HepG2 (cell line): ENCODE data around the gene KRT2. TPM values are rescaled to one million over a fixed set of nuclear protein-coding genes. Genes with fewer than 3 reads are reported as not detected.

ENCODE experiments used
- ATAC-seq: fragments of 200-7000 bp; cut with Tn5 transposase; 3 replicates; pipeline ENCODE4 v1.9.1; 2020; ENCODE audit warnings: mild to moderate bottlenecking, moderate library complexity
- BruUV-seq: library from RNA; stranded (reverse); fragments of 400-500 nt; replicated peaks from 2 replicates; lab custom pipeline; 2021; lab: Mats Ljungman, UMichigan
- CTCF ChIA-PET: fragments of 300-600 bp; formaldehyde crosslinking; extraction: SDS; loops from one replicate; lab custom pipeline; 2021; ENCODE audit warnings: low total read pairs, inconsistent platforms, low intra/inter-chr PET ratio; lab: Yijun Ruan, JAX
- POLR2A ChIA-PET: fragments of 350-600 bp; sonication (Branson Sonifier 250); formaldehyde crosslinking; loops from one replicate; lab custom pipeline; 2020; ENCODE audit warnings: antibody characterized with exemption, inconsistent platforms; lab: Yijun Ruan, JAX
- DNase-seq: peaks from one replicate; pipeline ENCODE4 v3.0.0-alpha.2; 2015; ENCODE audit warnings: low spot score
- FAIRE-seq: peaks from 3 replicates; lab custom pipeline; 2011; peaks lifted over from hg19 to GRCh38; lab: Jason Lieb, UNC
- H2AFZ ChIP-seq: one replicate; pipeline ENCODE4 v1.6.1; 2011; ENCODE audit warnings: low read length, inconsistent platforms
- H3K27ac ChIP-seq: fragments of 300-600 bp; 3 replicates; pipeline ENCODE4 v1.8.0; 2011; ENCODE audit warnings: mixed run types, mild to moderate bottlenecking, mixed read lengths, low read length, inconsistent platforms; ENCODE audit not compliant: insufficient read depth; ENCODE audit errors: extremely low read length
- H3K27me3 ChIP-seq, 2 experiments: fragments of 200-600 bp in 1 of 2; 2 replicates in 1 of 2; 3 replicates in 1 of 2; pipeline versions ENCODE4 v1.6.0 to v1.8.0; 2011; ENCODE audit warnings: low read length in 2 of 2, mild to moderate bottlenecking in 2 of 2, moderate library complexity in 2 of 2, inconsistent platforms in 1 of 2; ENCODE audit not compliant: insufficient read depth in 2 of 2, control insufficient read depth in 1 of 2
- H3K36me3 ChIP-seq, 2 experiments: fragments of 200-600 bp in 1 of 2; replicated peaks in 1 of 2; 2 replicates in 1 of 2; 3 replicates in 1 of 2; pipeline versions ENCODE4 v1.5.1 to v1.8.0; 2011; ENCODE audit warnings: low read length in 2 of 2, inconsistent platforms in 1 of 2; ENCODE audit not compliant: insufficient read depth in 2 of 2, control insufficient read depth in 1 of 2
- H3K4me1 ChIP-seq: 2 replicates; pipeline ENCODE4 v1.5.1; 2012; ENCODE audit warnings: low read length, inconsistent platforms; ENCODE audit not compliant: insufficient read depth
- H3K4me2 ChIP-seq: 2 replicates; pipeline ENCODE4 v1.6.0; 2011; ENCODE audit warnings: low read depth, low read length, inconsistent platforms
- H3K4me3 ChIP-seq, 3 experiments: fragments of 200-600 bp in 1 of 3; sonication (generic), shearing (Covaris generic) in 1 of 3; replicated peaks in 1 of 3; 2 replicates each; pipeline ENCODE4 v1.5.1; 2011 to 2016; ENCODE audit warnings: low read length in 3 of 3, inconsistent platforms in 2 of 3, low read depth in 2 of 3, mild to moderate bottlenecking in 2 of 3, control low read depth in 1 of 3, mixed read lengths in 1 of 3; ENCODE audit not compliant: insufficient read depth in 1 of 3
- H3K79me2 ChIP-seq: one replicate; pipeline ENCODE4 v1.6.1; 2011; ENCODE audit warnings: low read length, inconsistent platforms; ENCODE audit not compliant: insufficient read depth
- H3K9ac ChIP-seq: 2 replicates; pipeline ENCODE4 v1.6.0; 2011; ENCODE audit warnings: mild to moderate bottlenecking, low read depth, low read length, inconsistent platforms; ENCODE audit not compliant: insufficient read depth
- H3K9me3 ChIP-seq: 2 replicates; pipeline ENCODE4 v1.5.1; 2012; ENCODE audit warnings: mild to moderate bottlenecking, low read length
- H4K20me1 ChIP-seq: 2 replicates; pipeline ENCODE4 v1.6.0; 2011; ENCODE audit warnings: inconsistent platforms, mild to moderate bottlenecking, low read length, moderate library complexity; ENCODE audit not compliant: insufficient read depth
- ARNT ChIP-seq: fragments of 450-650 bp; IDR thresholded peaks from 2 replicates; pipeline ENCODE4 v1.6.1; 2017
- FOXA1 ChIP-seq, 2 experiments: fragments of 450-650 bp in 1 of 2; sonication (generic) in 1 of 2; formaldehyde crosslinking in 1 of 2; IDR thresholded peaks; 2 replicates each; pipeline versions ENCODE4 v1.4.0 to v1.6.1; 2016 to 2020; ENCODE audit warnings: missing genetic modification reagents in 1 of 2
- NFYC ChIP-seq: IDR thresholded peaks from 2 replicates; pipeline ENCODE4 v1.6.1; 2016; ENCODE audit warnings: missing genetic modification reagents, missing compliant biosample characterization
- PAX8 ChIP-seq: sonication (generic); formaldehyde crosslinking; IDR thresholded peaks from 2 replicates; pipeline ENCODE4 v1.8.0; 2022; ENCODE audit warnings: mild to moderate bottlenecking, missing genetic modification reagents, borderline replicate concordance
- SMAD1 ChIP-seq: sonication (generic); formaldehyde crosslinking; IDR thresholded peaks from 2 replicates; pipeline ENCODE4 v1.4.0; 2020; ENCODE audit warnings: missing genetic modification reagents, low read depth, mild to moderate bottlenecking, borderline replicate concordance
- TBX3 ChIP-seq: fragments of 450-650 bp; IDR thresholded peaks from 2 replicates; pipeline ENCODE4 v1.6.1; 2017; ENCODE audit warnings: antibody characterized with exemption, mild to moderate bottlenecking, inconsistent platforms, borderline replicate concordance
- ZBTB42 ChIP-seq: sonication (generic); formaldehyde crosslinking; IDR thresholded peaks from 2 replicates; pipeline ENCODE4 v1.5.0; 2020; ENCODE audit warnings: mild to moderate bottlenecking, missing genetic modification reagents
- ZBTB7A ChIP-seq: sonication (generic); formaldehyde crosslinking; IDR thresholded peaks from 2 replicates; pipeline ENCODE4 v1.8.0; 2022; ENCODE audit warnings: mild to moderate bottlenecking, missing genetic modification reagents
- ZEB1 ChIP-seq: IDR thresholded peaks from 2 replicates; pipeline ENCODE4 v1.6.1; 2012; ENCODE audit warnings: mild to moderate bottlenecking, low read depth, inconsistent platforms; ENCODE audit not compliant: insufficient replicate concordance
- ZNF17 ChIP-seq: sonication (generic); formaldehyde crosslinking; IDR thresholded peaks from 2 replicates; pipeline ENCODE4 v1.5.0; 2020; ENCODE audit warnings: mild to moderate bottlenecking, missing genetic modification reagents
- ZNF44 ChIP-seq: sonication (generic); formaldehyde crosslinking; IDR thresholded peaks from 2 replicates; pipeline ENCODE4 v1.5.1; 2020; ENCODE audit warnings: mild to moderate bottlenecking, missing genetic modification reagents
- WGBS: methylation state at CpG from one replicate; pipeline ENCODE4 v1.1.6; 2017; ENCODE audit warnings: low lambda C conversion rate; 5-methylcytosine and 5-hydroxymethylcytosine counted together
- in situ Hi-C: cut with HindIII; loops from 2 replicates; pipeline ENCODE4 v1.10.0; 2017; ENCODE audit warnings: low pct_unique_long_range_greater_than_20kb; ENCODE audit not compliant: extremely low pct_ligation_motif_present
- intact Hi-C: fragments of 100-400 bp; cut with micrococcal nuclease; formaldehyde crosslinking; loops from one replicate; pipeline ENCODE4 v1.10.0; 2022; ENCODE audit not compliant: unreplicated experiment
- polyA plus RNA-seq, 8 experiments: library from polyadenylated mRNA; depleted of rRNA in 3 of 8; stranded (reverse) in 7 of 8; unstranded in 1 of 8; fragments of >200 nt; fragmentation: Illumina TruSeq in 4 of 8; extraction: Trizol in 4 of 8; gene quantifications; 2 replicates each; pipeline versions ENCODE4 v1.2.1 to v1.2.3, GENCODE V29; 2011 to 2016; ENCODE audit warnings: low read depth in 4 of 8, missing spikeins in 1 of 8, mixed read lengths in 1 of 8; ENCODE audit not compliant: insufficient read depth in 1 of 8
- total RNA-seq, 5 experiments: library from RNA; depleted of rRNA; stranded (reverse); fragments of >200 nt; fragmentation: Illumina TruSeq; extraction: Trizol; gene quantifications; 2 replicates each; pipeline ENCODE4 v1.2.3, GENCODE V29; 2016; ENCODE audit warnings: low read depth in 1 of 5
- TF ChIP-seq, protein P1 (sequence below): sonication (generic); formaldehyde crosslinking; IDR thresholded peaks from 2 replicates; pipeline ENCODE4 v1.5.0; 2020; ENCODE audit warnings: missing genetic modification reagents
- TF ChIP-seq, protein P2 (sequence below): sonication (generic); formaldehyde crosslinking; IDR thresholded peaks from 2 replicates; pipeline ENCODE4 v1.4.0; 2020; ENCODE audit warnings: missing genetic modification reagents
- TF ChIP-seq, protein P3 (sequence below): sonication (generic); formaldehyde crosslinking; IDR thresholded peaks from 2 replicates; pipeline ENCODE4 v1.4.0; 2020; ENCODE audit warnings: missing genetic modification reagents

Gene KRT2
- total and polyA plus RNA-seq, 2 of the 13 experiments (the other 11 are each of a cell fraction or from before 2014, with no cell fraction given) = not detected

DNA sequence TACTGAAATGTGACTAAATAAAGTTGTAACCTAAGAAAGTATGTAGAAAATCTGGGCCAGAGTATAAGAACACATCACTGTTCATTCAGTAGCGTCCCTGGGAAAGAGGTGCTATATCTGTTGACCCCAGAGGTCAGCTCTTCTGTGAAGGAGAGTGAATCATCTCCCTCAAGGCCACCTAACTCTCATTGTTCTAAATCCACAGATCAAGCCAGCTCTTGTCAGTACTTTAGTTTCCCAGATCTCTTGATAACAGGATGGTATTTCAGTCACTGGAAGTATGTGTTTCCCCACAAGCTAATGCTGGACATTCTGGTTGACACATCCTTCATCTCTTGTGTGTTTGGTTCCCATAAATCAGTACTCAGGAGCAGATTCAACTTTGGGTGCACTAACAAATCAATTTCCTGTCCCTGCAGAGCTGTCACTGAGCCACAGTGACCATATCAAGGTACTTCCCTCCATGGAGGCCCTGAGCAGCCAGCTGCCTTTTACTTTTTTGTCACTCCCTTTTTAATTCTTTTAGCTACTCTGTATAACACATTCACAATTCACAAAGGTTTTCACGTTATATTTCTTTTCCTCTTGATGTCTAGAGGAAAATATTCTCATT is 20.4 kb upstream of the KRT2 start:
- no peak overlapping the region for H3K4me3 ChIP-seq
- in situ Hi-C loops = no loop called here
- peaks cover 0 to 19% of the 10 kb centered on the region in 2 experiments; a peak in 1 of 5 replicates for H3K27me3 ChIP-seq
- no peak overlapping the region for H3K4me2 ChIP-seq
- H3K4me1 ChIP-seq = no peaks in the 10 kb centered on the region
- H3K27ac ChIP-seq = no peak overlapping the region
- no peaks in the 10 kb centered on the region for H3K9me3 ChIP-seq
- no peak overlapping the region for H3K9ac ChIP-seq
- TF ChIP-seq ZNF44 (CRISPR knock-in tag) = no peak
- no peak for TF ChIP-seq ZBTB7A (CRISPR knock-in tag)
- TF ChIP-seq SMAD1 = no peak
- H3K36me3 ChIP-seq = no peaks in the 10 kb centered on the region
- FAIRE-seq = no peak
- no peaks in the 10 kb centered on the region for H3K79me2 ChIP-seq
- DNase-seq = peak; percentile 17
- ATAC-seq = no peak
- ChIA-PET POLR2A (no interaction called here), CTCF (no interaction called here)
- no peak overlapping the region for H2AFZ ChIP-seq
- WGBS = 0% methylated on average over 2 of the region's 2 CpGs
- no peaks in the 10 kb centered on the region for H4K20me1 ChIP-seq
- no TSS peak for BruUV-seq
- intact Hi-C loops = no loop called here

DNA sequence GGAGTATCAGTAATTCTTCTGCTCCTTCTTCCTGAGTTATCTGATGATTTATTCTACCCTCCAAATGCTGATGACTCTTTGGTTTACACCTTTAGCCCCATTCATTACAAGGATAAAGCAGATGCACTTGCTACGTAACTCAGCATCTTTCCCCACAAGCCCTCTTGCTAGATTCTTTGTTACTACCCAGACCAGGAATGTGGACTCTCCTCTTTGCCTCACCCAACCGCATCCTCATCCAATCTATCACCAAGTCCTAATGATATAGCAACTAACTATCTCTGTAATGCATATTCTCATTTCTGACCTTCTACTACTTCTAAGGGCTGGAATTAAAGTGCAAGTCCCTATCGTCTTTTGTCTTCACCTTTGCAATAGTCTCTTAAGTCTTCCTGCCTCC is 18.9 kb upstream of the KRT2 start:
- intact Hi-C loops (no loop called here), in situ Hi-C loops (no loop called here)
- no peak for ATAC-seq
- no peak overlapping the region for H2AFZ ChIP-seq
- H3K27me3 ChIP-seq = peaks cover 0 to 12% of the 10 kb centered on the region in 2 experiments; a peak in 2 of 5 replicates
- BruUV-seq = no TSS peak
- CTCF ChIA-PET = no interaction called here
- no peaks in the 10 kb centered on the region for H3K79me2 ChIP-seq
- 7% methylated on average over 3 of the region's 3 CpGs for WGBS
- H3K9me3 ChIP-seq = no peaks in the 10 kb centered on the region
- no peak overlapping the region for H3K4me2 ChIP-seq
- H3K4me1 ChIP-seq = no peaks in the 10 kb centered on the region
- H3K4me3 ChIP-seq = no peak overlapping the region
- POLR2A ChIA-PET = no interaction called here
- no peak for DNase-seq
- H4K20me1 ChIP-seq = no peaks in the 10 kb centered on the region
- H3K36me3 ChIP-seq = no peaks in the 10 kb centered on the region
- H3K27ac ChIP-seq = no peak overlapping the region
- no peak overlapping the region for H3K9ac ChIP-seq
- FAIRE-seq = no peak
- TF ChIP-seq ZBTB42 (CRISPR knock-in tag) (no peak), PAX8 (CRISPR knock-in tag) (no peak), NFYC (CRISPR knock-in tag) (no peak), FOXA1 (IDR thresholded peaks at IDR 0.05) (no peak), FOXA1 (CRISPR knock-in tag; IDR thresholded peaks at IDR 0.05) (no peak), ZNF17 (no peak), ARNT (no peak), TBX3 (no peak), ZEB1 (no peak)
- TF ChIP-seq, protein P1, sequence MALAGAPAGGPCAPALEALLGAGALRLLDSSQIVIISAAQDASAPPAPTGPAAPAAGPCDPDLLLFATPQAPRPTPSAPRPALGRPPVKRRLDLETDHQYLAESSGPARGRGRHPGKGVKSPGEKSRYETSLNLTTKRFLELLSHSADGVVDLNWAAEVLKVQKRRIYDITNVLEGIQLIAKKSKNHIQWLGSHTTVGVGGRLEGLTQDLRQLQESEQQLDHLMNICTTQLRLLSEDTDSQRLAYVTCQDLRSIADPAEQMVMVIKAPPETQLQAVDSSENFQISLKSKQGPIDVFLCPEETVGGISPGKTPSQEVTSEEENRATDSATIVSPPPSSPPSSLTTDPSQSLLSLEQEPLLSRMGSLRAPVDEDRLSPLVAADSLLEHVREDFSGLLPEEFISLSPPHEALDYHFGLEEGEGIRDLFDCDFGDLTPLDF (CRISPR knock-in tag) = no peak
- TF ChIP-seq, protein P2, sequence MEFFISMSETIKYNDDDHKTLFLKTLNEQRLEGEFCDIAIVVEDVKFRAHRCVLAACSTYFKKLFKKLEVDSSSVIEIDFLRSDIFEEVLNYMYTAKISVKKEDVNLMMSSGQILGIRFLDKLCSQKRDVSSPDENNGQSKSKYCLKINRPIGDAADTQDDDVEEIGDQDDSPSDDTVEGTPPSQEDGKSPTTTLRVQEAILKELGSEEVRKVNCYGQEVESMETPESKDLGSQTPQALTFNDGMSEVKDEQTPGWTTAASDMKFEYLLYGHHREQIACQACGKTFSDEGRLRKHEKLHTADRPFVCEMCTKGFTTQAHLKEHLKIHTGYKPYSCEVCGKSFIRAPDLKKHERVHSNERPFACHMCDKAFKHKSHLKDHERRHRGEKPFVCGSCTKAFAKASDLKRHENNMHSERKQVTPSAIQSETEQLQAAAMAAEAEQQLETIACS (CRISPR knock-in tag) = no peak
- TF ChIP-seq, protein P3, sequence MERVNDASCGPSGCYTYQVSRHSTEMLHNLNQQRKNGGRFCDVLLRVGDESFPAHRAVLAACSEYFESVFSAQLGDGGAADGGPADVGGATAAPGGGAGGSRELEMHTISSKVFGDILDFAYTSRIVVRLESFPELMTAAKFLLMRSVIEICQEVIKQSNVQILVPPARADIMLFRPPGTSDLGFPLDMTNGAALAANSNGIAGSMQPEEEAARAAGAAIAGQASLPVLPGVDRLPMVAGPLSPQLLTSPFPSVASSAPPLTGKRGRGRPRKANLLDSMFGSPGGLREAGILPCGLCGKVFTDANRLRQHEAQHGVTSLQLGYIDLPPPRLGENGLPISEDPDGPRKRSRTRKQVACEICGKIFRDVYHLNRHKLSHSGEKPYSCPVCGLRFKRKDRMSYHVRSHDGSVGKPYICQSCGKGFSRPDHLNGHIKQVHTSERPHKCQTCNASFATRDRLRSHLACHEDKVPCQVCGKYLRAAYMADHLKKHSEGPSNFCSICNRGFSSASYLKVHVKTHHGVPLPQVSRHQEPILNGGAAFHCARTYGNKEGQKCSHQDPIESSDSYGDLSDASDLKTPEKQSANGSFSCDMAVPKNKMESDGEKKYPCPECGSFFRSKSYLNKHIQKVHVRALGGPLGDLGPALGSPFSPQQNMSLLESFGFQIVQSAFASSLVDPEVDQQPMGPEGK (CRISPR knock-in tag) = no peak
